ENCODE results near the gene TRIM15.

The TRIM15 gene

DNA sequence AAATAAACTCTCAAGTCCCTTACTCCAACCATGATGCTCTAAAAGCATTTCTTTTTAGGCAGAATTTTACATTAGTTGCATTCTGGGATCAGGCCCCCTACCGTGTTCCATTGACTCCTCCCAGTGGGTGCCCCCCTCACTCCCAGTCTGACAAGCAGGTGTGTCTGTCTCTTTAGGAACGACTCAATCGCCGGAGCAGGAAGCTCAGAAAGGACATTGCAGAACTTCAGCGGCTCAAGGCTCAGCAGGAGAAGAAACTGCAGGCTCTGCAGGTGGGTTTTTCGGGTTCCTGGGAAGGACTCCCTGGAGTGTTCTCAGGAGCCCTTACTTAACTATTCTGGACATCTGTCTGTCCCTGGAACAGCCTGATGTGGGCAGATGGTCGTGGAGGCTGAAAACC, 17.5 kb upstream of the TRIM15 start:
- DNase-seq (ENCODE audit: low read depth): no peak

DNA sequence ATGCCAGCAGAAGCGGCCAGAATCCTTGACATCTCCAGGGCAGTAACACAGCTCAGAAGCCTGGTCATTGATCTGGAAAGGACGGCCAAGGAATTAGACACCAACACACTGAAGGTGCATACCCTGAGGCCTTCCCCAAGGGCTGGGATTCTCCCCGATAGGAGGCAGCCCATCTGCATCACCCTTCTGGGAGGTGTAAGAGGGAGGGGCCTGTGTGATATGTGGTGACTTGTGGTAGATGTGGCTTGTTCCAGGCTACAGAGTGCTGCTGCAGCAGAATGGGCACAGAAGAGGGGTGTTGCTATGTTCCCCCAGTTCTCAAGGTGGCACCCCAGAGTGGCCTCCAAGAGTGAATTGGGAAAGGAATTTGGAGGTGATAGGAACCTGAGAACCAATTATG, 16.2 kb upstream of the TRIM15 start:
- DNase-seq (ENCODE audit: low read depth): no peak

DNA sequence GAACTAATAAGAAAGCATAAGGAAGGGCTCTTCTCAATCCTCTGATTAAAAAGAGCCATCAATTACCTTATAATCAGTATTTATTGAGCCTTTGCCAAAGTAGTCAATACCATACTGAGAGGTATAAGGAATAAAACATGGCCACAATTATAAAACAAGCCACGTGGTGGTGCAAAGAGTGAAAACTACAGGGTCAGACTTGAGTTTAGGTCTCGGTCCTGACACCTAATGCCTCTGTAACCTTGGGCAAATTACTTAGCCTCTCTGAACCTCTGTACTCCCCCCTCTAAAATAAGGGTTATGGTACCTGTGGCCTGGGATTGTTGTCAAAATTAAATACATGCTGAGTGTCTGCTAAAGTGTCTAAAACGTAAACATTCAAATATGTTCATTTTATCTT, 14.1 kb upstream of the TRIM15 start:
- no peak for DNase-seq (ENCODE audit: low read depth)

DNA sequence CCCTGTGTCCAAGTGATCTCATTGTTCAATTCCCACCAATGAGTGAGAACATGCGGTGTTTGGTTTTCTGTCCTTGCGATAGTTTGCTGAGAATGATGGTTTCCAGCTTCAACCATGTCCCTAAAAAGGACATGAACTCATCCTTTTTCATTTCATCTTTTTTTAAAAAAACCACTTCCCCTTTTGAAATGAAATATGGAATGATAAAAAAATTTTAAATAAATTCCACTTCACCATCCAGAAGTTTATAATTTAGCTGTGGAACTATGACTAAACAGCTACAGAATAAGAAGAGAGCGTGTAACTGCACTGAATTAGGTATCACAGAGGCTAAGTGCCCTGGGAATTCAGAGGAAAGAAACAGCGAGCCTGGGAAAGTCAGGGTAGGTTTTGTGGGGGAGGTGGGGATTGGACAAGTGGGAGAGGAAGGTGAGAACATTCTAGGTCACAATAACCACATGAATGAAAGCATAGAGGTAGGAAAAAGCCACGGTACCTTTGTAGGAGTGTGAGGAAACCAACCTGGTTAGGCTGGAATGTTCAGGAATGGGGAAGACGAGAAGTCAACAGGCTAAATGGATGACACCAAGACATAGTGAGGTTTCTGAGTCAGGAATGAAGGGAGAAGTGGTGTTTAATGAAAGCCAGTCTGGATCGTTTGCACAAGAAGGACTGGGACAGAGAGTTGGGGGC, 13.3 kb upstream of the TRIM15 start:
- DNase-seq (ENCODE audit: low read depth): no peak

DNA sequence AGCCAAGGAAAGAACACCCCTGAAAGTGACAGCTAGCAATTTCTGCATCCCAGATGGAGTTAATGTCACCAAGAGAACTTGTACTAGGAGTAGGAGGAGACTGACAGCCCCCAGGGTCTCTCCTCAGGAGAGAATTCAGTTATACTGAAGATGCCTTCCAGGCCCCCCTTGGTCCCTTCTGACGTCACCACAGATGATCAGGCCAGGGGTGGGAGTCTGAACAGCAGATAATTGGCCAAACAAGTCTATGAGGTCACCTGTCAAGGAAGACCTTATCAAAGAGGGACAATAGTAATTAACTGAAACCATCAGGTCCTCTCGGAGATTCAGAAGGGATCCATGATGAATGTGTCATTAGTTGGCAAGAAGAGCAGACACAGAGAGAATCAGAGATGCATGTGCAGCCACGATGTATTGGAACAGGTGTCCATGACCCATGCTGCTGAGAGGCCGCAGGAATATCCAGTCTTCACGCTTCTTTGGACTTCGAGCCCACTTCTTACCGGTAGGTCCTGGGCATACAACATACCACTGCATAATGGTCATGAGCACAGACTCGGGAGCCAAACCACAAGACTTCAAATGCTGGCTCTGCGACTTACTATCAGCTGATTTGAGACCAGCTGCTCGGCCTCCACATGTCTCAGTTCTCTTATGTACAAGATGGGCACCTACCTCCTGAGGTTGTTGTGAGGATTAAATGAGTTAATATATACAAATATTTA, 12.5 kb upstream of the TRIM15 start:
- DNase-seq (ENCODE audit: low read depth): no peak

DNA sequence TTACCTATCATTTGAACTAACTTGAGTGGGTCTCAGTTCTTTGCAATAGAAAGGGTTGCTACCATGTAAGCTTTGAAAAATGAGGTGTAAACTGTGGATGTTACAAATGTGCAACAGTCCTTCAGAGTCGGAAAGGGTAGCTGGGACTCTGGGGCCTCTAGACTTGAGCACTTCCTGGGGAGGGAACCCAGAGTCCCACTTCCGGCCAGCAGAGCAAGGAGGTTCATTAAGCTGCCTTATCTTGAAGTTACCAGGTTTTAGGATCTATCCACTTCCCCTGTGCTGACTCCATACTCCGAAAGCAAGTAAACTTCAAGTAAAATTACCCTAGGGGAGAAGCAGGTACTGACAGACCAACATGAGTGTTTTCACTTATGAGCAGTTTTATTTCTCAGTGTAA, 11.8 kb upstream of the TRIM15 start:
- no peak for DNase-seq (ENCODE audit: low read depth)

DNA sequence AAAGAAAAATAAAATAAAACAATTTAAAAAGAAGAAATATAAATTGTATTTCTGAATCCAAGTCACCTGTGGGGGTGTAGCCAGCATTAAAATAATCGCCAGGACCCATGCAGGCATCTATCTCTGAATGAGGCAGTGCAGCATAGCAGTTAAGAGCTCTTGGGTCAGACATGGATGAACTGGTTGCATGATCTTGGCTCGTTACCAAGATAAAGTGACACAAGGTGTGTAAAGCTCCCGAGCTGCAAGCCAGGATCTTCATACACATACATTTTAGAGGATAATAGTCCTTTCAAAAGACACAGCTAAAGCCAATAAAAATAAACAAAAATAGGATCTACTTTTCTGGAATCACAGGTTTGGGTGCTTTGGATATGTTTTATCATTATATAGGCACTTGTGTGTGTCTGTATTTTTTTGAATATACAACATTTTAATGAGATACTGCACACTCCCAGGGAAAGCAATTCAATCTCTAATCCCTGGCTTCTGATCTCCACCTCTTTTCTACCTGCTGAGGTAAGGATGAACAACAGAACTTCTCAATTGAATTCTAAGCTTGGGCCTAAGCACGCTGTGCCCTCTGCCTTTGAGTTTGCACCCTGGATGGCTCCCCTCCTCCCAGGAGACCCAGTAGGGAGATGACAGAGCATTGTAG, 11.2 kb upstream of the TRIM15 start:
- no peak for DNase-seq (ENCODE audit: low read depth)

DNA sequence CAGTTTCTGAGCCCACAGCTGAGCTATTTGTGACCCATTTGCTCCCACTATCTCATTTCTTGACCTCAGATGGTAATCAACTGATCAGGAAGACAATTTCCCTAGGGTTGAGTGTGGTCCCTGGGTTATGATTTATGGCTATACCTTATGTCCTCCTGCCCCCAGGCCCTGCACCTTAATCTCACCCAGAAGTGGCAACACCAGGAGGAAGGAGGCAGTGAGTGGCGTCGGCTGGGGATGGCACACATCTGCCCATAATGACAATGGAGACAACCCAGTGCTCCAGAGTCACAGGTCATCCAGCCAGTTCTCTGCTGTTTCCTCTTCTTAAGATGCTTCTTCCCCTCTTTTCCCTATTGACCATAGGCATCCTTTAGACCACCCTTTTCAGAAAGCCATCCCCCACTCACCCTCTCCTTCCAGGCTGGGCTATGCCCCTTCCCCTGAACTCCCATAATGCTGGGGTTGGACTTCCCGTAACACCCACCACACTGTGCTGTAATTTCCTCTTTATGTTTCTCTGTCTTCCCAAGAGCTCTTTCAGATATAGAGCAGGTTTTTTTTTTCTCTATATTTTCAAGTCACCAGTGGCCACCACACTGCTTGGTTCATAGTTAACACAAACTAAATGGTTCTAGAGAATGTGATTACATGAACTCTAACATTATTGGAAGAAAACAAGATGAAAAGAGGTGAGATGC, 10.3 kb upstream of the TRIM15 start:
- no peak for DNase-seq (ENCODE audit: low read depth)

DNA sequence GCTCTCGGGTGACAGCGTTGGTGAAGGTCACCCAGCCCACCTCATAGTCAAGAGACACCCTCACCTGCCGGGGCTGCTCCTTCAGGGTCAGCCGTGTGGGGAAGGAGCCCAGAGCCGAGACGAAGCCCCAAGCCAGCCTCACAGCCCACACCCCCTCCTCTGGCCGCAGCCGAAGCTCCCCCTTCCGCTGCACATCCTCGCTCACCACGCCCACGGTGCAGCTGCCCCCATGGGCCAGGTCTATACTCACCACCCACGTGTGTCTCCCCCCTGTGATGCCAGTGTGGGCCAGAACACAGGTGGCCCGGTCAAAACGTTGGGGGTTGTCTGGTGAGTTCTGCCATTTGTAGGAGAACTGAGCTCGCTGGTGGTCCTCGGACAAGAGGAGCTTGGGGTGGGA, 9.3 kb upstream of the TRIM15 start:
- no peak for DNase-seq (ENCODE audit: low read depth)

DNA sequence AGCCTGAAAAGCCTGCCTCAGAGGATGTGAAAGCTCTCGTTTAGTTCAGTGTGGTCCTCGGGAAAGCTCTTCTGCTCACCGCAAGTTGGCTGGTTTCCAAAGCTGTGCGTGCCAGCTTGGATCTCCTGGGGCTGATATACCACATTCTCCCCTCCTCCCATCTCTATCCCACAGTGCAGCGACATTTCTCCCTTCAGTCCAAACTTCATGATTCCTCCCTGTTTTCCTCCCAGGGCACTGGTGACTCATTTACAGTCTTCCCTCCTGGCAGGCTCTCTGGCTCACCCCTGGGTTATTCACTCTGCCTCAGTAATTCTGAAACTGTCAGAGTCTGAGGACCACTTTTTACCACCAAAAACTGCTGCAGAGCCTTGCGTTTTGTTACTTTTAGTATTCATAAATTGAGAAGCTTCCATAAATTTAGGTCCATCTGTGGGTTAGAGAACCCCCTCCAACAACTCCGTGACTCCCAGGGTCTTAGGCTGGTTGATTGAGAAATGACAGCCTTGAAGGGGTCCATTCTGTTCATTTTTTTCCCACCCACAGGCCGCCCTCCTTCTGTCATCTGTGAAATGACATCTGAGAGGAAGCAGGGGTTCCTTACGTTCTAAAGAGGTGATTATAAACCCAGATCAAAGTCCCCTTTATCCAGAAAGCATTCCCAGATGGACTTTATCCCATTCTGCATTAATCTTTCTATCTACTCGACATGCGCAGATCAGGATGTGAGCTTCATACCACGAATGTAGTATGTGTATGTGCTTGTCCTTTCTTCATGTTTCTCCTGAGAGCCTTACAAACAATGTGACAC, 8.4 kb upstream of the TRIM15 start:
- DNase-seq (ENCODE audit: low read depth): no peak

DNA sequence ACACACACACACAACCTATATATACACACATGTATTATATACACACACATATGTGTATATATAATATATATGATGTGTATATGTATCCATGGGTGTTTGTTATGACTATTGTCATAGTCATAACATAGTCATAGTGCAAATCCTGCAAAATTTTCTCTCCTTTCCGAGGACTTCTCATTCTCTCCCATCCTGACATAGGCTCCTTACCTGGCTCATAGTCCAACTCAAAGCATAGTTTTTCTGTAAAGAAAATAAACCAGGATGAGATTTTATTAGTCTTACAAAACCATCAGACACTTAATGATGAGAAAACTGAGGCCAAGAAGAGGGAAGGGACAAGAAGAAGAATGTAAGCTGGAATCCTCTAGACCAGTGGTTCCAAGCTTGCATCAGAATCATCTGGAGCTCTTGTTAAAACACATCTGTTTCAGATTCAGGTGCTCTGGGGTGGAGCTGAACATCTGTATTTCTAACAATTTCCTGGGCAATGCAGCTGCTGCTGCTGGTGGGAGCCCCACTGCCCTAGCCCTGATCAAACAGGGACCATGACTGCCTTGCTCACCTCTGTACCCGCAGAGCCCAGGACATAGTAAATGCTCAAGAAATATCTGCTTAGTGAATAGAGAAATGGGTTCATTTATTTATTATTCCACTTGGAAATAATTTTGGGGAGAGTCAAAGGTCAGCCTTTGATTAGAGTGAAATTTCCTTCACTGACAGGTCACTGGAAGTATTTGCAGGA, 7.7 kb upstream of the TRIM15 start:
- no peak for DNase-seq (ENCODE audit: low read depth)

DNA sequence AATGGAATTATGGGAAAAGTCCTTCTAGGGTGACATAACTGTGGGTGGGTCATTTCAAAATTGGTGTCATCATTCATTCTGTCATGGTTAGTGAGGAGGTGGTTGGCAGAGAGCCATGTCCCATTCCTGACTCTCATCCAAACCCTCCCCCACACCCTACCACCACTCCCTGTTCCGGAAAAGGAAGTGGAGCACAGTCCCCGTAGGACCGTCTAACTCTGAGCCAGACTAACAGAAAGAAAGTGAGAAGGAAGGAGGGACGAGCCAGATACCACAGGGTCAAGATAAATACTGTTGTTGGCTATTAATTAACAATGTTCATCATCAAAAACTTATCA, 7.1 kb upstream of the TRIM15 start:
- no peak for DNase-seq (ENCODE audit: low read depth)

DNA sequence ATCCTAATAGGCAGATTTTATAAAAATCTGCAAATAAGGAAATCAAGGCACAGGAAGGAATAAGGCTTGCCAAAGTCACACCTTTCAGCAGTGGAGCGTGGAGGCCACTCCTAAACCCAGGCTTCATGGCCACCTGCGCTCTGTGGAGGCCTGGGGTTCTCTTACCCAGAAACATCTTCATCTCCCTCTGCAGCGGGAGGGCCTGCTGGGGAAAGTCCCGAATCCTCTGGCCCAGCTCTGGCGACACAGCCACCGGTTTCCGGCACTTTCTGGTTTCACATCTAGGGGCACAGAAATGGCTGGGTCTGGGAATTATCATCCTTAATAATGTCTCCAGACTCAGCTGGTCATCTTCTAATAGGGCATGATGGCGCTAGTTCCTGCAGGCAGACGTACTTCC, 6.6 kb upstream of the TRIM15 start:
- DNase-seq (ENCODE audit: low read depth): no peak

DNA sequence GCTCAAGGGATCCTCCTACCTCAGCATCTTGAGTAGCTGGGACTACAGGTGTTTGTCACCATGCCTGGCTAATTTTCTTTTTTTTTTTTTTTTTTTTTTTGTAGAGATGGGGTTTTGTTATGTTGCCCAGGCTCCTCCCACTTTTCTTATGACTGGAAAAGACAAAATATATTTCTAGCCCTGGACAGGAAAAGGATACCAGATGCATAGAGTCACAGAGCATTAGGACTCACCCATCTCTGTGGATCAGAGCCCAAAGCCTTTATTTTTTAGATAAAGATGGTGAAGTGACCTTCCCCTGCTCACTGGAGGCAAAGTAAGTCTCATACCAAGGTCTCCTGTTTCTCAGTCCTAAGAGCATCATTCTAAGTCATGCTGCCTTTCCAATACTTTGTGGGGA, 5.8 kb upstream of the TRIM15 start:
- no peak for DNase-seq (ENCODE audit: low read depth)

DNA sequence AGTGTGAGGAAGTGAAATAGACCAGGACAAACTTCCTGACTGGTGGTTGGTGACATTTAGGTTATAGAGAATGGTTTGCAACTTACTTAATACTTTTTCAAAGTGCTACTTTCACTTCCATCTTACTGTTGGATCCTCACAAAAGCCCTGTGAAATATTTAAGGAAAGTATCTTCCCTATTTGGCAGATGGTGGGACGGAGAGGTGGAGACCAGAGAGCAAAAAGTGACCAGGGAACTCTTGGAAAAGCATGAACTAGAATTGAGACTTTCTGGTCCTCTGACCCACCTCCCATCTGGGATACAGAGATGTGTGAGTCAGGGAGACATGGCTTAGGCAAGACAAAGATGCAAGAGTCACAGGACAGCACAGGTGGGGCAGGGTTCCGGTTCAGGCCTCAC, 5.3 kb upstream of the TRIM15 start:
- no peak for DNase-seq (ENCODE audit: low read depth)

DNA sequence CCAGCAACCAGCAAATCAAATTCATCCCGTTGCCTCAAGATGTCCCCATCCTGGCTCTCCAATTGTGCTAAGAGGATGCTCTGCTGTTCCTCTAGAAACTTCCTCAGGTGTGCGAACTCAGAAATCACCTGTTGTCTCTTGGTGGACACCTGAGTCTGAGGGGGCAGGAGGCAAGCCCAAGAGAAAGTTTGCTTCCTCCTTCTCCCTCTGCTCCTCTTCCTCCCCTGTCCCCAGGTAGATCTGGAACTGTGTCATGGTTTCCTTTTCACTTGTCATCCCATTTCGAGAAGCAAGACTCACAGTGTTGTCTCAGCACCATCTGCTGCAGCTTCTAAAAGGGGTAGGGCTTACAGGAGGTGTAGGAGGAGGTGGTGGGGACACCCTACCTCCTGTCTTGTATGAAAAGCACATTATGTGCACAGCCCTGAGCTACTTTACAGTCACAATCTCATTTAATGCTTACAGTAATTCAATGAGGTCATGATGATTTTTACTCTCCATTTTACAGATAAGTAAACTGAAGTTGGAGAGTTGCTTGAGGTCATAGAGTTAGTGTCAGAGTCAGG, 4.8 kb upstream of the TRIM15 start:
- no peak for DNase-seq (ENCODE audit: low read depth)

DNA sequence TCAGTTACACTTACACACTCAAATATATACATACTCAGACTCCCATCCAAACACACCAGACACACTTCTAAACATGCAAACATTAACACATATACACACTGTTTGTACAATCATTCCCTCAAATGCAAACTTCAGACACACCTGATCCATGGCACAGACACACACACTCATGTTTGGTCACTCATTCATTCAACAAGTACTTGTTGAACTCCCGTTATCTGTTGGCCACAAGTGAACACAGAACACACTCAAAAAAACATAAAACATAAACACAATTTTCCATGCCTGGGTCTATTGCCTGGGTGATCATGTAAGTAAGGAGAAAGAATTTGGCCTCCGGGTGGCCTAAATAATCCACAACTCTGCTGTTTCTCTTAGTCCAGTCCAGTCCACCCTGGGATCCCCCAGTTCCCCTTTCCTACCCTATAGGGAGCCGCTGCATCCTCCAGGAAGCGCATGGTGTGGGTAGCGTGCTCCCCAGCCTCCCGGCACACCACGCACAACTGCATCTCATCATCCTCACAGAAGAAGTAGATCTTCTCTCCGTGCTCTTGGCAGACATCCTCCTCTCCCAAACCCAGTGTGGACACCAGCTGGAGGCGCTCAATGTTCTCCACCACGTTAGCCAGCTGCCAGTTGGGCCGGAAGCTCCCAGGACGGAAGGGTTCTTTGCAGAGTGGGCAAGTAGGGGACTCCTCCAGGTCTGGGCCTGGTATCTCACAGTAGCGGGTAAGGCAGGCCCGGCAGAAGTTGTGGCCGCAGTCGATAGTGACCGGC, 3.1 kb upstream of the TRIM15 start:
- DNase-seq (ENCODE audit: low read depth): no peak

DNA sequence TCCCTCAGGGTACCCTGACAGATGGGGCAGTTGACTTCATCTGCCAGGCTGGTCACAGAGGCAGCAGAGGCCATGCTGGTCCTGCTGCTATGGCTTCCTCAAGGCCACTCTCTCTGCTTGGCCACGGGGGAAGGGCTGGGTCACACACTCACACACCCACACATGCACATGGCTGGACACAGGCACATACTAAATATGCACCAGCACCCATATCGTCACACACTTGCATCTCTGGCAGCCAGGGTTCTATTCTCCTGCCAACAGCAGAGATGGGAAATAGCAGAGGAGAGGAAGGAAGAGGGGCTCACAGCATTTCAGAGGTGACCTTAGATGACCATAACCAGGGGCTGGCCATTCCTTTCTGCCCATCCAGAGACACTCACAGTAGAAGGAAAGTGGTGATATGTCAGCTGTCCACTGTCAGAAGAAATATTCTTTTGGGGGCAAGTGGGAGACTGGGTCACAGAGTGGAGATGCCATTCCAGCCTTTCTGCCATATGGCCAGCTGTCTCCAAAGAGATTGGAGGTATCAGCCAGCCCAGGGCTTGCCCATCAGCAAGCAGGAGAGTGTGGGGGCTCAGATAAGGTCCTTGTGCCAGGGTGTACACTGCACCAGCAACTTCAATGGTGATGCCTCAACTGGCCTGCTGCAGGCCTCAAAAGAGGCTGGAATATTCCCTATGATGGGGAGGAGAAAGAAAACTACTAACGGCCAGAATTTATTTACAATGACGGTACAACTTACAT, 2.4 kb upstream of the TRIM15 start, which contains the start of gene TRIM10:
Gene TRIM10 (minus strand): TSS at position 427 of the 747 bp plus-strand sequence. CDS start 353 bp downstream, at position 74.
- DNase-seq (ENCODE audit: low read depth): no peak
